Gastroesophageal sphincter (tissue), 3 donors: ENCODE results near the gene BMP7.

ENCODE experiments used
- EP300 ChIP-seq: sonication (generic); formaldehyde crosslinking; IDR thresholded peaks from one replicate; pipeline ENCODE4 v1.6.1; 2017; ENCODE audit warnings: antibody characterized with exemption, mild to moderate bottlenecking
- POLR2A ChIP-seq, 2 donors: fragments of 450-650 bp; IDR thresholded peaks; one replicate each; pipeline ENCODE4 v1.6.1; 2017; ENCODE audit warnings: antibody characterized with exemption in 2 of 2, mild to moderate bottlenecking in 2 of 2, moderate library complexity in 1 of 2
- POLR2AphosphoS5 ChIP-seq: sonication (generic); formaldehyde crosslinking; IDR thresholded peaks from one replicate; pipeline ENCODE4 v1.6.1; 2017; ENCODE audit warnings: antibody characterized with exemption
- TF ChIP-seq, protein P1 (sequence below), 4 experiments: fragments of 200-600 bp in 2 of 4; fragments of 450-650 bp in 2 of 4; sonication (generic) in 1 of 4; IDR thresholded peaks; one replicate each; pipeline ENCODE4 v1.5.1; 2017 to 2019; ENCODE audit warnings: antibody characterized with exemption in 4 of 4, mild to moderate bottlenecking in 2 of 4, moderate library complexity in 2 of 4

DNA sequence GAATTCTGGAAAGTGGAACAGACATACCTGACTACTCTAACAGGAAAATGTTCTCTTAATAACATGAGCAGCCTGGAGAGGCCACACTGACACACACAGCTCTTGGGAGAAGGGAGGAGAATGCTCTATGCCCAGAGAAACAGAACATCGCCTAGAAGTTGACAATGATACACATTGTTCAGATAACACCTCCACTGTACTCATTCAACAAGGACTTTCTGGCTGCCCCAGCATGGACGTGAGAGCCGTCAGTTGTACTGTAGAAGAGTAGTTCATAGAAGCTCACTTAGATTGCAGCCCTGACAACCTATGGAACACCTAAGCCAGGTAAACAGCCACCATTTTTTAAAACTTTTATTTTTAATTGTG lies 28.9 kb downstream of the BMP7 start:
- TF ChIP-seq, protein P1, sequence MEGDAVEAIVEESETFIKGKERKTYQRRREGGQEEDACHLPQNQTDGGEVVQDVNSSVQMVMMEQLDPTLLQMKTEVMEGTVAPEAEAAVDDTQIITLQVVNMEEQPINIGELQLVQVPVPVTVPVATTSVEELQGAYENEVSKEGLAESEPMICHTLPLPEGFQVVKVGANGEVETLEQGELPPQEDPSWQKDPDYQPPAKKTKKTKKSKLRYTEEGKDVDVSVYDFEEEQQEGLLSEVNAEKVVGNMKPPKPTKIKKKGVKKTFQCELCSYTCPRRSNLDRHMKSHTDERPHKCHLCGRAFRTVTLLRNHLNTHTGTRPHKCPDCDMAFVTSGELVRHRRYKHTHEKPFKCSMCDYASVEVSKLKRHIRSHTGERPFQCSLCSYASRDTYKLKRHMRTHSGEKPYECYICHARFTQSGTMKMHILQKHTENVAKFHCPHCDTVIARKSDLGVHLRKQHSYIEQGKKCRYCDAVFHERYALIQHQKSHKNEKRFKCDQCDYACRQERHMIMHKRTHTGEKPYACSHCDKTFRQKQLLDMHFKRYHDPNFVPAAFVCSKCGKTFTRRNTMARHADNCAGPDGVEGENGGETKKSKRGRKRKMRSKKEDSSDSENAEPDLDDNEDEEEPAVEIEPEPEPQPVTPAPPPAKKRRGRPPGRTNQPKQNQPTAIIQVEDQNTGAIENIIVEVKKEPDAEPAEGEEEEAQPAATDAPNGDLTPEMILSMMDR (IDR thresholded peaks at IDR 0.05), result no peak
- TF ChIP-seq EP300 (no peak), POLR2A (IDR thresholded peaks at IDR 0.05) (no peak), POLR2AphosphoS5 (no peak)
